GM11168 (cell line): ENCODE data around the gene ART3.

ENCODE experiments used
- in situ Hi-C: fragments of 300-500 bp; cut with MboI; formaldehyde crosslinking; loops from one replicate; pipeline ENCODE4 v1.12.0; 2022; ENCODE audit warnings: low sequenced_read_pairs; ENCODE audit not compliant: unreplicated experiment

Gene ART3

GRCh38 chr4:76067652-76068286 lies 6.7 kb upstream of the ART3 start:
- in situ Hi-C loops, result loop anchor here (5.0 to 10.0 kb wide), 2 partner anchors 75 to 163 kb away; partner anchors contain the start of genes PPEF2 and SDAD1

GRCh38 chr4:76072760-76073159 lies 1.7 kb upstream of the ART3 start:
- in situ Hi-C loops, result no loop called here

GRCh38 chr4:76074993-76075600 lies 588 bp downstream of the ART3 start:
- in situ Hi-C loops, result no loop called here

GRCh38 chr4:76078033-76078613 lies 3.6 kb downstream of the ART3 start:
- in situ Hi-C loops, result no loop called here

- in situ Hi-C loops, result no loop called here
Measured at GRCh38 chr4:76083386-76083988, 9.0 kb downstream of the ART3 start.

GRCh38 chr4:76084542-76084941 lies 10.0 kb downstream of the ART3 start:
- in situ Hi-C loops, result no loop called here

- in situ Hi-C loops, result no loop called here
Measured at GRCh38 chr4:76087007-76087769, 12.7 kb downstream of the ART3 start.

GRCh38 chr4:76088719-76089118 lies 14.2 kb downstream of the ART3 start:
- in situ Hi-C loops, result no loop called here

GRCh38 chr4:76090241-76090691 lies 15.8 kb downstream of the ART3 start:
- in situ Hi-C loops, result no loop called here

- in situ Hi-C loops, result no loop called here
Measured at GRCh38 chr4:76091052-76091451, 16.5 kb downstream of the ART3 start.

- in situ Hi-C loops, result no loop called here
Measured at GRCh38 chr4:76095568-76095967, 21.1 kb downstream of the ART3 start.

GRCh38 chr4:76096076-76096475 lies 21.6 kb downstream of the ART3 start:
- in situ Hi-C loops, result no loop called here

- in situ Hi-C loops, result no loop called here
Measured at GRCh38 chr4:76105652-76106051, 31.1 kb downstream of the ART3 start.

GRCh38 chr4:76106442-76106841 lies 31.9 kb downstream of the ART3 start:
- in situ Hi-C loops, result no loop called here

- in situ Hi-C loops, result no loop called here
Measured at GRCh38 chr4:76108467-76109181, 34.1 kb downstream of the ART3 start.

GRCh38 chr4:76116821-76117220 lies 42.3 kb downstream of the ART3 start:
- in situ Hi-C loops, result no loop called here

GRCh38 chr4:76117536-76117935 lies 43.0 kb downstream of the ART3 start:
- in situ Hi-C loops, result no loop called here

- in situ Hi-C loops, result no loop called here
Measured at GRCh38 chr4:76120199-76120598, 45.7 kb downstream of the ART3 start.

- in situ Hi-C loops, result no loop called here
Measured at GRCh38 chr4:76125816-76126215, 51.3 kb downstream of the ART3 start.

GRCh38 chr4:76127754-76128153 lies 53.2 kb downstream of the ART3 start:
- in situ Hi-C loops, result no loop called here
